GM19438 (cell line): ENCODE data around the gene DIAPH2.

Experiments used
- ATAC-seq: cut with Tn5 transposase; IDR thresholded peaks from one replicate; pipeline ENCODE4 v1.9.1; 2021; ENCODE audit warnings: low read depth; ENCODE audit not compliant: unreplicated experiment

DIAPH2 gene

GRCh38 chrX:96919672-96920071 lies 235.0 kb downstream of the DIAPH2 start:
- ATAC-seq = no peak

DNA sequence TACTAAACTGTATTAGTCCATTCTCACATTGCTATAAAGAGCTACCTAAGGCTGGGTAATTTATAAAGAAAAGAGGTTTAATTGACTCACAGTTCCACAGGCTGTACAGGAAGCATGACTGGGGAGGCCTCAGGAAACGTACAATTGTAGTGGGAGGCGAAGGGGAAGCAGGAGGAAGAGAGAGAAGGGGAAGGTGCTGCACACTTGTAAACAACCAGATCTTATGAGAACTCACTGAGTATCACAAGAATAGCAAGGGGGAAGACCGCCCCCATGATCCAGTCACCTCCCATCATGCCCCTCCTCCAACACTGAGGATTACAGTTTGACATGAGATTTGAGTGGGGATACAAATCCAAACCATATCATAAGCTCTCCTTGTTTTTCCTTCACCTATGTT lies 239.9 kb downstream of the DIAPH2 start:
- no peak for ATAC-seq

DNA sequence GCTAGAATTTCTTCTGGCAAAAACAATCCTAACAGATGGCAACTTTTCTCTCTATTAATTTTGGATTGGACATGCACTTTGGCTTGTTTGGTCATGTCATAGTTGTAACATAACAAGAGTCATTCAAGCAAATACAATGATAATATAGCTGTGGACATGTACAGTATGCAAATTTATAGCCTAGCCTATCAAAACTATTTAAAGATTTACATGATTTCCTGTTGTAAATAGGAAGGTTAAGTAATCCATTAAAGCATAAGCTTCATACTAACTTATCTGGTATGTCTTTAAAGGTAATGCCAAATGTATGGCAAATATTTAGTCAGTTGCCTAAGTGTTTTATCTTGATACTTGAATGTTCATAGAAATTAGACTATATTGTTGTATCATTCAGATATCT lies 244.4 kb downstream of the DIAPH2 start:
- no peak for ATAC-seq

GRCh38 chrX:96957718-96958117 lies 273.1 kb downstream of the DIAPH2 start:
- ATAC-seq = no peak

- ATAC-seq = no peak
Observed at GRCh38 chrX:96971812-96972211, 287.2 kb downstream of the DIAPH2 start.

GRCh38 chrX:96978906-96979305 lies 294.3 kb downstream of the DIAPH2 start:
- no peak for ATAC-seq

GRCh38 chrX:96979766-96980165 lies 295.1 kb downstream of the DIAPH2 start:
- no peak for ATAC-seq

DNA sequence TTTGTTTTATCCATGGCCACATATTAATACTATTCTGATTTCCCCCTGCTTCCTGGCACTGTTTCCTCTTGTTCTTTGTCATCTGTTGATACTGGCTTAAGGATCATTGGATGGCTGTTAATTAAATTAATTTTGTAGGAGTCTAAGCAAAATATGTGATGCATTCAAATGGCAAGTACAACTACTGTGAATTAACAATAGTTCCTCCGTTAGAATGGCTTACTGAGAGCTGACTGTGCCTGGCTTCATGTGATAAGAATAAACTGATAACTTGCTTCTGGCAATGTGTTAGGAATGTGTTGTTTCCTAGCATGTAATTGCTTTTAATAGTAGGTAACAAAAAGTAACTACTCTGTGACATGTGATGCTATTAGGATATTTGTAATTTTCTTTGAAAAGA lies 297.5 kb downstream of the DIAPH2 start:
- no peak for ATAC-seq

DNA sequence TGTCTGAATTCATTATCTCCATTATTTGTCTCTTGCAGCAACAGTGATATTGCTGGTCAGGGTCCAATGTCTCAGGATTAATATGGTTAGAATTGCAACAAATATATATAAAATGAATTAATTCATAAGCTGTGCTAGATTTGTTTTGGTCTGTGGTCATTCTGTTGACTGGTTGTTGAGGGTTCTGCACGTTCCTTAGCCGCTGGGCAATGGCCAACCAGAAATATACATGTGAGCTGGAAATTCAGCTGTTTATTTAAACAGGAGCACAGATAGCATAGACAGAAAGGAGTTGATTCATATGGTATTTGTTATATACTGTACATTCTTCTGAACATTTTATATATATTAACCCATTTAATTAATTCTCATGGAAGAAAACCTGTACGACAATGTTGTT lies 299.9 kb downstream of the DIAPH2 start:
- no peak for ATAC-seq

DNA sequence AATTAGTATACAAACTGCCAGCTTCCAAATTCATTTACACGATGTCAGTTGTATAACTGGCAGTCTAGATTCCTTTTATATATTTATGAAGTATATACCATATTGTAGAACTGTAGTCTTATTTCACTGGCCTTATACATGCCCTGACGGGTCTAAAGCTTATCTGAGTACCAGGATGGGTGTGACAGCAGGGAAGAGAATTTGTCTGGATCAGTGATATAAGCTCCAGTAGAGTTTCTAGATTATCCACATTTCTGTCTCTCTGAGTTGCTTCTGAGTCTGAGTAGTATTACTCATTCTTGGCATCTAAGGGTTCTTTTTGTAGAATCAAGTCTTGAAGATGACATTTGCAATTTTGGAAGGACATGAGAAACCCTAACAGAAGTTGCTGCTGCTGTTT lies 300.4 kb downstream of the DIAPH2 start:
- ATAC-seq = no peak

- ATAC-seq = no peak
Observed at GRCh38 chrX:96987228-96987627, 302.6 kb downstream of the DIAPH2 start.

DNA sequence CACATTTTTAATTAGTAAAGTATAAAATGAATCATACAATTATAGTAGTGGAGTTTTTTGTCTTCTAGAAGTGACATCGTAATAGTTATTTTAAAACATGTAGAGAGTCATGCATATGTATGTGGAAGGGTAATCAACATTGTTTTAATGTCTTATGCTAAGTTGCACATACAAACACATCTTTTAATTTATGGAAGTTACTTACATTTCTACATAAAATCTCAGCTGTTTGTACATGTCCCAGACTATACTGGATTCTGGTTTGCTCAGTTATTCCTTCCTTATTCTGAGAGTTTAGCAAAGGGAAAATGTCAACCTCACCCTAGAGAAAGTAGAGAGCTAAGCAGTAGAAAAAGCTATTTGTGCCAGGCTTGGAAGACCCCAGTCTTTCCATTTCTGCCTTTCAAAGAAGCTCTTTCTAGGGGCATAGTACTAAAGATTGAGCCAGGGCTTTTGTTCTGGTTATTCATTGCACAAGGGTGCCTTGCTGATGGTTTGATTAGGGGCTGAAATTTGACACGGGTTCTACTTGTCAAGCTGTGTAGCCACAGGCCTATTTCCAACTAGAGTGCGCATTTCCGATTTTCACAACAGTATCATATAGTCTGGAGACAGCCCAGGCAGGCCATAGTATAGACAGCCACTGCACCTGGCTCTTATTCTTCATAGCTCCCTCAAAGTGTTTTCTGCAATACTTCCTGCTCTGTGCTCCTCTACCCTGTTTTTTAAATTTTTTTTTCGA lies 305.4 kb downstream of the DIAPH2 start:
- no peak for ATAC-seq

DNA sequence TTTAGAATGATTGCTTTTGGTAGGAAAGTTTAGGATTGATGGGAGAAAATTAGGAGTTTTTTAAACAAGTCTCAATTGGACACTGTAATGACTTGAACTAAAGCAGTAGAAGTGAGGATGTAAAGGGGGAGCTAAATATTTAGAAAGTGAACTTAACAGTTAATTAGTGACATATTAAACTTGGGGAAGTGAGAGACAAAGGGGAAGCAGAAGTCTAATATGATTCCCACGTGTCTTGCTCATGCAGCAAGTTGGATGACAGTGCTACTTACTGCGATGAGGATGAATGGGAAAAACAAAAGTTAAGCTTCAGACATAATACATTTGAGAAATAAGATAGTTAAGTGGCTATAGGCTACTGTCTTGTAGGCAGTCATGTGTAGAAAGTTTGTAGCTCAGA lies 309.5 kb downstream of the DIAPH2 start:
- no peak for ATAC-seq

GRCh38 chrX:96997196-96997595 lies 312.6 kb downstream of the DIAPH2 start:
- no peak for ATAC-seq

DNA sequence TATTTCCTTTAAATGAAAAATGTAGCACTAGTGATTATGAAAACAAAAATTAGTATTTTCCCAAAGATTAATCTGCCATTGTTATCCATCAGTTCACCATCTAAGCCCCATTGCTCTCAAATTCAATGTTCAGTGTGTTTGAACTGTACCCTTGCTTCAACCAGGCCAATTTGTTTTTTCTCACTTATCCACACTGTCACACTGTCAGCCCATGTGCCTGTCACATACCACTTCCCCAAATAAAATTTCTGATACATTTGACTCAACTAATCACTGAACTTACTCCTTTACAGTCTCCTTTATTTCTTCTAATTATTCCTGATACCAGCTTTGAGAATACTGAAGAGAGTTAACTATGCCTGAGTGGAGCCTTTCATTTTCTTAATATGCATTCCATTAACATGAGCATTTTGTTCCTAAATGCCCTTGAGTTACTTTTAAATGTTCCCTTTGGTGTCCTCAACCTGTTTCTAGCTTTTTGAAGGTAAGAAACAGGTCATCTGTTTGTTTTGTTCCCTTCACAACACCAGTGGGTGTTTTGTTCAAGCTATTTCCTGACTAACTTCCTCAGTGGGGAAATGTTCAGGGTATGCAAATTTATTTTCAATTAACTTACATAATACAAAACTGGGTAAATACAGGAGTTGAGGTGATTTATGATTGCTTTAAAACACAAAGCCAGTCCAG lies 316.2 kb downstream of the DIAPH2 start:
- ATAC-seq = no peak

DNA sequence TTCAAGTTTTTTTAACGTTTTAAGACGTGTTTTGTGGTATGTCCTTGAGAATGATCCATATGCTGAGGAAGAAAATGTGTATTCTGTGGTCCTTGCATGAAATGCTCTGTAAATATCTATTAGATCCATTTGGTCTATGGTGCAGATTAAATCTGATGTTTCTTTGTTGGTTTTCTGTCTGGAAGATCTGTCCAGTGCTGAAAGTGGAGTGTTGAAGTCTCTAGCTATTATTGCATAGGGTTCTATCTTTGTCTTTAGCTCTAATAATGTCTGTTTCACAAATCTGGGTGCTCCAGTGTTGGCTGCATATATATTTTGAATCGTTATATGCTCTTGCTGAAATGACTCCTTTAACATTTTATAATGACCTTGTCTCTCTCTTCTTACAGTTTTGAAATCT lies 321.5 kb downstream of the DIAPH2 start:
- no peak for ATAC-seq

- ATAC-seq = no peak
Observed at GRCh38 chrX:97009391-97009790, 324.7 kb downstream of the DIAPH2 start.

DNA sequence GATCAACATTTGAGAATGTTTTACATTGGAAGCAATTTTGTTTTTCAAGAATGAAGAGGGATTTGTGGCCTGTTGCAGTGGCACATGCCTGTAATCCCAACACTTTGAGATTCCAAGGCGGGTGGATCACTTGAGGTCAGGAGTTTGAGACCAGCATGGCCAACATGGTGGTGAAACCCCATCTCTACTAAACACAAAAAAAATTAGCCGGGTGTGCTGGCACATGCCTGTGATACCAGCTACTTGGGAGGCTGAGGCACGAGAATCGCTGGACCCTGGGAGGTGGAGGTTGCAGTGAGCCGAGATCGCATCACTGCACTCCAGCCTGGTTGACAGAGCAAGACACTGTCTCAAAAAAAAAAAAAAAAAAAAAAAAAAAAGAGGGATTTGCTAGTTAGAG lies 326.9 kb downstream of the DIAPH2 start:
- ATAC-seq = no peak

DNA sequence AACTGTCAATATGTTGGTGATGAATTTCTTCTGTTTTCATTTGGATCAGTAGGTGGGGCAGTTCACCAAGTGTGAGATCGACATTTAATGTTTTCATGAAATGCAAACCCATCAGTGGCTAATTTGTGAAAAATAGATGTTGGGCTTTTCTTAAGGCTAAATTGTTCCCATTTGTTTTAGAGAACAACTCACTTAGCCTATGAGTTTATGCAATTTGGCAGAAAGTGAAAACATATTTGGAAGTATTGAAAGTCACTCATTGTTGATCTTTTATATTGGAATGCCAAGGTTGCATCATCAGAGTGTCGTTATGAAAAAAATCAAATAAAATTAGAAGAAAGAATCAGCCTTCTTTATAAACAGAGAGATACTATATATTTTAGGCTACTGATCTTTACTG lies 331.5 kb downstream of the DIAPH2 start:
- no peak for ATAC-seq

DNA sequence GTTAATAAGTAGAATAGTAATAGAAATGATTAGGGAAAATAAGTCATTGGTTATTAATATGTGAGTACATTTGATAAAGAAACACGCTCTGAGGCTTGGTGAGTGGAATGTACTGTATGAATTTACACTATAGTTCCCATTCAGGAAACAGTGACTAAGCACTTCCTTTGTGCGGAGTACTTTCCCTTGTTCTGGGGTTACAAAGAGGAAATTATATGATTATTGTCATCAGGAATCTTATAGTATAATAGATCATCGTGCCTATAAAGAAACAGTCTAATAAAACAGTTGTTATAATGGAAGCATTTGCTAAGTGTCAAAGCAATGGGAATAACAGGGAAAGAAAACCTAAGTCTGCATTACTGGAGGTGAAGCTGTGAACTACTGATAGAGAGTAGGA lies 337.0 kb downstream of the DIAPH2 start:
- ATAC-seq = no peak

- ATAC-seq = no peak
Observed at GRCh38 chrX:97026406-97026805, 341.8 kb downstream of the DIAPH2 start.

DNA sequence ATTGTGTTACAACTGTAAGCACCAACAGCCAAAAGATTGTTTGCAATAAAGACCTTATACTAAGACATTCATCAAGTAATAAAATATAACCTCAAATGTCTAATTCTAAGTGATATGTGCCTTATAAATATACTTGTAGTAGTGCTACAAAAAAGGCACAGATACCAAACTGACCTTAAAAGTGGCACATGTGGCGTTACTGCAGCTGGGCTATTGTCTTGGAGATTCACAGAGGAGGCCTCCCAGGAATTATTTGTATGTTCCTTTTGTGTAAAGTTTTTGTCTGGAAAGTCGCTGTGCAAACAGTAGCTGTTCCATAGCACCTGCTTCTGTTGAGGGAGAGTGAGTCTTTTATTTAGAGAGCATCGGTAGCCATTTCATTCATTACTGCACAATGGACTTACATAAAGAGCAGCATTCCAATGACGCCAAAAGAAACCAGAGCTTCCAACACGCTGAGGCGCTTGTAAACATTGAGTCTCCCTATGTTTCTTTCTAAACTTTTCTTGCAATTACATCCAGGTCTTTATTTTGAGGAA lies 342.8 kb downstream of the DIAPH2 start:
- ATAC-seq = no peak
